ENCODE data around the gene GABRR3.
A peak's percentile ranks its signal among the peaks of the same experiment; 100 is the strongest.

Gene GABRR3

GRCh38 chr3:98035208-98035607, at the start of gene GABRR3:
Gene GABRR3 (minus strand): TSS chr3:98035315. CDS start chr3:98034987, 328 bp downstream.
- no peak for ATAC-seq

DNA sequence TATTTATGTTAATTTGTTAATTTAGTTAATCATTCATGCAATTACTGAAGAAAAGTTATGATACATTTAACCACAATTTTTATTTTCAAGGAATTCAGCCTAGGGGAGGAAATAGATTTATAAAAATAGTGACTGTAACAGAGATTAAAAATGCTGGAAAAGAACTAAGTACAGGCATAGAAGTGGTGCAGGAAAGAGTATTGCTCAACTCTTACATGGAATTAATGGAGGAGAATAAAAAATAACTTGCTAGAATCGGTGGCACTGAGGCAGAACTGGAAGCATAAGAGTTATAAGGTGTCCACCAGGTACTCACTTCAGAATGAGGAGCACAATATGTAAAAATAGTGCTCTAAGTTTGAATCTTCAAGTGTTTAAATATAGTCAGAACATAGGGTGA, 38.4 kb upstream of the GABRR3 start:
- ATAC-seq: no peak

GRCh38 chr3:98070840-98071239, 35.7 kb upstream of the GABRR3 start:
- no peak for ATAC-seq

DNA sequence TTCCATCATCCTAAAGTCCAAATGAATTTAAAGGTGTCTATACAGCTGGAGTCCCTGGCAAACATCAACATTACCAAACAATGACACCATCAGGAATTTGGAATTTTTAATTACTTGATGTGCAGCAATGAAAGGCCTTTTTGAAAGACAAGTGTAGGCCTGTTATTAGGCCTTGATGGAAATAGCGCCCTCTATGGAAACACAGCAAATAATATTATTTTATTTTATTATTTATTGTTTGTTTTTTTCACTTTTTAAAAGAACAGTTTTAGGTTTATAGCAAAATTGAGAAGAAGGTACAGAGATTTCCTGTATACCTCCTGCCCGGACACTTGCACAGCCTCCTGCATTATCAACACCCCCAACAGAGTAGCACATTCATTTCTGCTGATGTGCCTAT, 33.7 kb upstream of the GABRR3 start:
- no peak for ATAC-seq

GRCh38 chr3:98058244-98058960, 23.3 kb upstream of the GABRR3 start:
- no peak for ATAC-seq

- no peak for ATAC-seq
These were observed 22.5 kb upstream of the GABRR3 start for GRCh38 chr3:98057631-98058030.

DNA sequence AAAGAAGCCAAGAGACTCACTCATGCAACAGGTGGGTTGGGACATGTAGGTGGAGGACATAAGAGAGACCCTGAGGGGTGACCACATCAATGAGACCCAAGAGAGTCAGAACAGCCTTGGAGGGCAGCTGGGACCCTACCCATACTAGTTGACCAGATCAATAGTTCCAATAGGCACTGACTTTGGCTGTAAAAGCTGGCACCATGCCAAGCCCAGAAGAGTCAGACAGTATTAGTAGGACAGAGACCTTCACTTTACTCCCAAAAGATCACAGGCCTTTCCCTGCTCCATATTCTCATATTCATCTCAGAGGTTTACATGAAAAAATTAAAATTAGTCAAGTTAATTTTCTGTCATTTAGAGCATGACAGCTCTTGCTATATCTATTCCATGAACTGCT, 20.9 kb upstream of the GABRR3 start:
- no peak for ATAC-seq

DNA sequence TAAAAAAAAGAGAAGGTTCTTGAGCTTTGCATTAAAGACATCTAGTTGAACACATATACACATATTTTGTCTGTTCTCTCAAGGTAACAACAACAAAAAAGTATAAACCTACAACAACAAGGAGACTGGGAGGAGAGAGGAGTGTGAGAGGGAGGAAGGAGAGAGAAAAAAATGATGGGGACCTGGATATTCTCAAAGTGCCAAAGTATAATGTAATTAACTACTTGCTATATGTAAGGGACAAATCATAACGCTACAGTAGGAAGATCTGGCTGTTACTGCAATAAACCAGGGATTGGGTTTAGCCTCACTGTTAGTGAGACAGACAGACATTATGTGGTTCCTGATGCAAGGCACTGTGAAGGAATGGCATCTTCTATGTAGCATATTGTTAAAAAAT, 14.2 kb upstream of the GABRR3 start:
- no peak for ATAC-seq

GRCh38 chr3:98048586-98048985, 13.5 kb upstream of the GABRR3 start:
- ATAC-seq: no peak

DNA sequence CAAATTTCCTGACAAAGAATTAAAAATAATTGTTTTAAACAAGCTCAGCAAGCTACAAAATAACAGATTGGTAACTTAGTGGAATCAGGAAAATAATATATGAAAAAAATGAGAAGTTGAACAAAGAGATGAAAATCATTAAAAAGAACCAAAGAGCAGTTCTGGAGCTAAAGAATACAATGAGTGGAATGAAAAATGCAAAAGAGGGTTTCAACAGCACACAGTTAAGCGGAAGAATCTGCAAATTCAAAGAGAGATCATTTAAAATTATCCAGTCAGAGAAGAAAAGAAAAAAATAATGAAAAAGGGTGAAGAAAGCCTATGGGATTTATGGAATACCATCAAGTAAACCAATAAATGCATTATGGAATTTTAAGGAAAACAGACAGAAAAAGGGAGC, 6.2 kb upstream of the GABRR3 start:
- ATAC-seq: no peak

GRCh38 chr3:98039322-98040024, 4.4 kb upstream of the GABRR3 start:
- ATAC-seq: peak; percentile 93 to 95

DNA sequence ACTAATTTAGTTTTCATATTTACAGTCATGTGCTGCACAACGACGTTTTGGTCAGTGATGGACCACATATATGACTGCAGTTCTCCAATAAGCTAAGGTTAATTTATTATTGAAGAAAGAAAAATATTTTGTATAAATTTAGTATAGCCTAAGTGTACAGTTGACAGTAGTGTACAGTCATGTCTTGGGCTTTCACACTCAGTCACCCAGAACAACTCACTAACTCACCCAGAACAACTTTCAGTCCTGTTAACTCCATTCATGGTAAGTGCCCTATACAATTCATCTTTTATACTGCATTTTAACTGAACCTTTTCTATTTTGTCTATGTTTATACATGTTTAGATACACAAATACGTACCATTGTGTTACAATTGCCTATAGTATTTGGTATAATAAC, 3.8 kb upstream of the GABRR3 start:
- peak; percentile 39 to 50 for ATAC-seq

GRCh38 chr3:98038286-98038685, 3.2 kb upstream of the GABRR3 start:
- no peak for ATAC-seq

GRCh38 chr3:98034486-98034885, 629 bp downstream of the GABRR3 start:
- no peak for ATAC-seq

- ATAC-seq: no peak
These were observed 1.1 kb downstream of the GABRR3 start for GRCh38 chr3:98034036-98034435.

GRCh38 chr3:98032904-98033303, 2.2 kb downstream of the GABRR3 start:
- ATAC-seq: no peak

DNA sequence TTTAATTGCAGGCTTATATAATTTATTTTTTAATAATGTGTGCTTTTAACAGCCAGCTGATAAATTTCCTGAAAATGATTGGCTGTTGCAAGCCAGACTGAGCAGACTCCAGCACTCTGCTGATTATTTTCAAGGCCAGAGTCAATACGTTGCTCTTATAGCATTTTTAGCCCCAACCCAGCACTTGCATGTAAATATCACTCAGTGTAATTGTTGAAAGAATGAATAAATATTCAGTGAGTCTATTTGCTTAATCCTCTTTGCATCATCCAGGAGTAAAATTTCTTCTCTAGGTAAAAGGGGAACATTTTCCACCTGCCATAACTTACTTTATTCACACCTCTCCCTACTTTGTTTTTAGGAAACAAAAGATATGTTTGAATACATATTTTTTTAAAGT, 2.9 kb downstream of the GABRR3 start:
- no peak for ATAC-seq

GRCh38 chr3:98029083-98029482, 6.0 kb downstream of the GABRR3 start:
- ATAC-seq: no peak

- no peak for ATAC-seq
These were observed 8.0 kb downstream of the GABRR3 start for GRCh38 chr3:98027085-98027446.

GRCh38 chr3:98026425-98027084, 8.6 kb downstream of the GABRR3 start:
- ATAC-seq: no peak

- ATAC-seq: no peak
These were observed 9.6 kb downstream of the GABRR3 start for GRCh38 chr3:98025392-98025945.

DNA sequence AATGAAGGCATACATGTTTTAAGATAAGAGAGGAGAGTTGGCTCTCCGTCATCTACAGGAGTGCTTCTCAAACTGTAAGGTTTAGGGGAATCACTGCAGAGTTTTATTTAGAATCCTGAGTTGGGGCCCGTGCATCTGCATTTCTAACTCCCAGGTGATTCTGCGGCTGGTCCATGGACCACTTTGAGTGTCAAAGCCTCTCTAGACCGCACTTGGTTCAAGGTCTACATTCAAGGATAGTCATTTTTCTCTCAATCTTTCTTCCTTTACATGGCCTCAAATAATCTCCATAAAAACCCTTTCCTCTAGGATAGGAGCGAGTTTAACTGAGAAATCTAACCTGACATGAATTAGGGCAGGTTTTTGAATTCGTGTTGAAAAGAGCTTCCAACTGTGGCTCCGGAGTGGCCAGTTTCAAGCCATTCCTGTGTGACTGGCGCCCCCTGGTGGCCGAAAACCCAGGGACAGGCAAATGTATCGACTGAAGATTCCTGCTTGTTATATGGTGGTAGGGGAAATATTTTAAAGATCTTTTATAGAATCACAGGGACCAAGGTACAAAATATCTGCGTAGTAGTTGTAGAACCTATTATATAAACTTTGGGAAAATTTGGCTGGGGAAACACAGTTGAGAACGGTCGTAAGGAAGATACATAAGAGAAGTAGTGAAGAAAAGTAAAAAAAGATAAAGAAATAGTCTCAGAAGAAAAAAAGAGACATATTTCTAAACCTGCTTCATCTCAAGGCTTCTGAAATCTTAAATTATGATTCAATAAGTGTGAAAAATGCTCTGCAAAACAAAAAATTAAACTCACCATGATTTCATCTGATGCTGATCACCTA, 11.9 kb downstream of the GABRR3 start:
- peak; percentile 66 to 69 for ATAC-seq
